Measurements from ENCODE around the gene SRCAP.

GRCh38 chr16:30775131-30775391, 76.1 kb downstream of the SRCAP start:
- no peak for TF ChIP-seq CTCF (IDR thresholded peaks at IDR 0.05; ENCODE audit: poor library complexity)
- no peak for TF ChIP-seq EZH2 (IDR thresholded peaks at IDR 0.05; ENCODE audit: borderline replicate concordance)
- TF ChIP-seq EZH2phosphoT487 (IDR thresholded peaks at IDR 0.05; ENCODE audit: low read depth, severe bottlenecking, unreplicated experiment): no peak

Data from hepatocyte (in vitro differentiated cells).